ENCODE measurements around the gene DDX55.

DDX55 gene

DNA sequence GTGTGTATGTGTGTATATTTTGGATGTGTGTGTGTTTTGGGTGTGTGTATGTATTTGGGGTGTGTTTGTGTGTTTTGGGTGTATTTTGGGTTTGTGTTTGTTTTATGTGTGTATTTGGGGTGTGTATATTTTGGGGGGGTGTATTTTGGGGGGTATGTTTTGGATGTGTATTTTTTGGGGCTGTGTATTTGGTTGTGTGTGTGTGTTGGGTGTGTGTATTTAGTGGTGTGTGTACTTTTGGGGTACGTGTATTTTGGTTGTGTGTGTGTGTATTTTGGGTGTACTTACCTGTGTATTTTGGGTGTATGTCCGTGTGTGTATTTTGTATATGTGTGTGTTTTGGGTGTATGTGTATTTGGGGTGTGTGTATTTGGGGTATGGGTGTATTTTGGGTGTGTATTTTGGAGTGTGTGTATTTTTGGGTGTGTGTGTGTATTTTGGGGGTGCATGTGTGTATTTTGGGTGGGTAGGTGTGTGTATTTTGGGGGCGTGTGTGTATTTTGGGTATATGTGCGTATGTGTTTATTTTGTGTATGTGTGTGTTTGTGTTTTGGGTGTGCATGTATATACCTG, 52.3 kb downstream of the DDX55 start:
- Histone ChIP-seq H3K36me3 (ENCODE audit: control insufficient read depth, insufficient read depth, low read length) (peaks cover 4% of the 10 kb centered on the region), H3K4me1 (ENCODE audit: control insufficient read depth, insufficient read depth, low read length) (no peaks in the 10 kb centered on the region), H3K4me3 (ENCODE audit: low read depth, low read length) (no peak overlapping the region), H3K27me3 (ENCODE audit: control insufficient read depth, insufficient read depth, low read length) (no peaks in the 10 kb centered on the region), H3K9me3 (ENCODE audit: control insufficient read depth, insufficient read depth, low read length) (no peaks in the 10 kb centered on the region), H3K9ac (ENCODE audit: low read depth, low read length) (no peak overlapping the region)

DNA sequence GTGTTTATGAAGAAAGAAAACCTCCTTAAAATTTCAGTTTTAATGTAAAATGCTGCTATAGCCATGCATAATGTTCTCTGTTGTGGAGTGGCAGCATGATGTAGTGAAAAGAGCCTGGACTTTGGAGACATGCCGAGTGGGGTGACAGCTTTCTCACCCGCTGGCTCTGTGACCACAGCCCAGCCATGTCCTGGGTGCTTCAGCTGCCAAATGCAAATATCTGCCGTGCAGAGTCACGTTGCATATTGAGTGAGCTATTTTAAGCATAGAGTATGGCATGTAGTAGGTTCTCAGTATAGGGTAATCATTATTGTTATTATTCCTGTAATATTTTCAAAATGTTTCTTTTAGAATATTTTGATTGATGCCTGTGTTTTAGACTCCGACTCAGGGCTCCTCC, 53.5 kb downstream of the DDX55 start:
- H3K36me3 ChIP-seq (ENCODE audit: control insufficient read depth, insufficient read depth, low read length) = peaks cover 6% of the 10 kb centered on the region
- no peaks in the 10 kb centered on the region for H3K9me3 ChIP-seq (ENCODE audit: control insufficient read depth, insufficient read depth, low read length)
- no peak overlapping the region for H3K9ac ChIP-seq (ENCODE audit: low read depth, low read length)
- no peak overlapping the region for H3K4me3 ChIP-seq (ENCODE audit: low read depth, low read length)
- no peaks in the 10 kb centered on the region for H3K4me1 ChIP-seq (ENCODE audit: control insufficient read depth, insufficient read depth, low read length)
- H3K27me3 ChIP-seq (ENCODE audit: control insufficient read depth, insufficient read depth, low read length) = no peaks in the 10 kb centered on the region

DNA sequence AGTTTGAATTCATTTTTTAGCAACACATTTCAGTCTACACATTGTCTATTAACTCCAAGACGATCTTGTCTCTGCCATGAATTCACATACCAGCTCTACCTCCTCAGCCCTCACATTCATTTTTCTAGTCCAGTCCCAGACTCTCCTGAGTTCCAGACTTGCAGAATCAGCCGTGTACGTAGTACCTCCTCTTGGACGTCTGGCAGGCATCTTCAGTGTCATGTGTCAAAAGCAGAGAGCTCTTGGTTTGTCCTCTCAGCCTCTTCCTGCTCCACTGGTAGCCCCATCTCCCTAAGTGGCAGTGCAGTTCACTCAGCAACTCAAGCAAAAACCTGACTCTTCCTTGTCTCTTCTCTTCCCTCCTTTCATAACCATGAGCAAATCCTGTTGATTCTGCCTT, 54.5 kb downstream of the DDX55 start:
- no peak overlapping the region for H3K9ac ChIP-seq (ENCODE audit: low read depth, low read length)
- no peaks in the 10 kb centered on the region for H3K4me1 ChIP-seq (ENCODE audit: control insufficient read depth, insufficient read depth, low read length)
- peaks cover 10% of the 10 kb centered on the region for H3K36me3 ChIP-seq (ENCODE audit: control insufficient read depth, insufficient read depth, low read length)
- no peaks in the 10 kb centered on the region for H3K9me3 ChIP-seq (ENCODE audit: control insufficient read depth, insufficient read depth, low read length)
- no peaks in the 10 kb centered on the region for H3K27me3 ChIP-seq (ENCODE audit: control insufficient read depth, insufficient read depth, low read length)
- H3K4me3 ChIP-seq (ENCODE audit: low read depth, low read length) = no peak overlapping the region

DNA sequence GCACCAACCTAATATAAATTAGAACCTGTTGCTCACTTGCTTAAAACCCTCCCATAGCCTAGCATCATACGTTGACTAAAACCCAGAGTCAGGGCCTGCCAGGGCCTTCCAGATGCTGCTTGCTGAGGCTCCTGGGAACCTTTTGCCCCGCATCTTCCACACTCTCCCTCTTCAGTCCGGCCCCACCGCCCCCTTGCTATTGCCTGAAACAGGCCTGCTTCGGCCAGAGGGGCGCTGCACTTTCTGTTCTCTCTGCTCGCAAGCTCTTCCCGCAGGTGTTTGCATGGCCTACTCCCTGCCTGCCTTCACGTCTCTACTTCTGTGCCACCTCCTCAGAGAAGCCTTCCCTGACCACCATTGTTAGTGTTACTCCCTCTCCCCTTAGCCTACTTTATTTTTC, 55.3 kb downstream of the DDX55 start:
- Histone ChIP-seq H3K4me1 (ENCODE audit: control insufficient read depth, insufficient read depth, low read length) (no peaks in the 10 kb centered on the region), H3K4me3 (ENCODE audit: low read depth, low read length) (no peak overlapping the region), H3K36me3 (ENCODE audit: control insufficient read depth, insufficient read depth, low read length) (peaks cover 10% of the 10 kb centered on the region), H3K9me3 (ENCODE audit: control insufficient read depth, insufficient read depth, low read length) (no peaks in the 10 kb centered on the region), H3K27me3 (ENCODE audit: control insufficient read depth, insufficient read depth, low read length) (no peaks in the 10 kb centered on the region), H3K9ac (ENCODE audit: low read depth, low read length) (no peak overlapping the region)

DNA sequence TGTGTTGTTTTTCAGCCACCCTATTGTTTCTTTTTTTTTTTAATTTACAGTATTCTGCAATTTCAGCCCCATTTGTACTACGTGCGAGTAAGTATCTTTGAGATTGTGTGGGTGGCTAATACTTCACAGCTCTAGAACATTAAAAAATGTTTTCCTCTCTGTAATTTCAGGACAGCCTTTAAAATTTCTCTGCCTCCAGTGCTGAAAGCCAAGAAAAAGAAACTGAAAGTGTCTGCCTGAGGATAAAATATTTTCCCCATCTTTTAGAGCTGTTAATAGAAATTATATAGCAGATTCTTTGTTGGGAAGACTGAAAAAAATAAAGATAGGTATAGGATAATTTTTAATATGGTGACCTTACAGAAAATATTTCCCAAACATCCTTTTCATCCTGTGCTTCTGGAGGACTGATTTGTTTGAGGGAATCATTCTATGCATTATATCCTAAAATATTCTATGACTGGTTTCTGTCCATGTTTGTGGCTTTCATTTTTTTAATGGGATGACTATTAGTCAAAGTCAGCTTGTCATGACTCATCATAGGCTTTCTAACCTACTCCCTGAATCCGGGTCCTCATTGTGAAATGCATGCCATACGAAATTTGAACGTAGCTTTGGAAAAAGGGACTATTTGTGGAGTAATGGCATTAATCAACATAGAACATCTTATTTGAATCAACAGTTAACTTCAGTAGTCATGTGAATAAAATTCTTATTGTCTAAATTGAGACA, 58.3 kb downstream of the DDX55 start:
- H3K27me3 ChIP-seq (ENCODE audit: control insufficient read depth, insufficient read depth, low read length) = no peaks in the 10 kb centered on the region
- no peak overlapping the region for H3K4me3 ChIP-seq (ENCODE audit: low read depth, low read length)
- H3K9ac ChIP-seq (ENCODE audit: low read depth, low read length) = no peak overlapping the region
- H3K9me3 ChIP-seq (ENCODE audit: control insufficient read depth, insufficient read depth, low read length) = no peaks in the 10 kb centered on the region
- H3K4me1 ChIP-seq (ENCODE audit: control insufficient read depth, insufficient read depth, low read length) = no peaks in the 10 kb centered on the region
- H3K36me3 ChIP-seq (ENCODE audit: control insufficient read depth, insufficient read depth, low read length) = peaks cover 10% of the 10 kb centered on the region

DNA sequence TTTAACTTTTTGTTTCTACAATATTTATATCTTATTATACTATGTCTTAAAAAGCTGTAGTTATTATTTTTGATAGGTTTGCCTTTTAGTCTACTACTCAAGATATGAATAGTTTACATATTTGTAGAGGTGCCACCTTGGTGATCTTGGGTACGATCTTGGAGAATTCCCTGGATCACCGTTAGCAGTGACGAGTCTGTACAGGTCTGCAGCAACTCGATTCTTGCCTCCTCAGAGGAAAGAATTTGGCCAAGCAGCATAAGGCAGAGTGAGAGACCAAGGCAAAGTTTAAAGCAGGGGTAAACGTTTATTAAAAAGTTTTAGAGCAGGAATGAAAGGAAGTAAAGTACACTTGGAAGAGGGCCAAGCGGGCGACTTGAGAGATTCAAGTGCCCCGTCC, 65.9 kb downstream of the DDX55 start:
- Histone ChIP-seq H3K9me3 (ENCODE audit: control insufficient read depth, insufficient read depth, low read length) (no peaks in the 10 kb centered on the region), H3K36me3 (ENCODE audit: control insufficient read depth, insufficient read depth, low read length) (no peaks in the 10 kb centered on the region), H3K9ac (ENCODE audit: low read depth, low read length) (no peak overlapping the region), H3K27me3 (ENCODE audit: control insufficient read depth, insufficient read depth, low read length) (no peaks in the 10 kb centered on the region), H3K4me3 (ENCODE audit: low read depth, low read length) (no peak overlapping the region), H3K4me1 (ENCODE audit: control insufficient read depth, insufficient read depth, low read length) (no peaks in the 10 kb centered on the region)

Measured in iPS-15b (cell line).